Colonic mucosa (tissue), 4 donors: ENCODE measurements around the gene FAM187B. TPM values are rescaled to one million over a fixed set of nuclear protein-coding genes. Genes with fewer than 3 reads are reported as not detected.
"Not testable (repeated sequence)": the region's sequence is repeated elsewhere in the genome, so short reads cannot be mapped to it uniquely, and the experiment has no call there.

Source experiments
- DNase-seq: peaks from one replicate; pipeline ENCODE4 v3.0.0-alpha.2; 2020
- H3K27ac ChIP-seq: fragments of 200-600 bp; one replicate; pipeline ENCODE4 v1.8.0; 2021
- H3K27me3 ChIP-seq: fragments of 200-600 bp; one replicate; pipeline ENCODE4 v1.8.0; 2021
- H3K36me3 ChIP-seq: fragments of 200-600 bp; one replicate; pipeline ENCODE4 v1.8.0; 2021
- H3K4me1 ChIP-seq: fragments of 200-600 bp; one replicate; pipeline ENCODE4 v1.8.0; 2021; ENCODE audit warnings: mild to moderate bottlenecking
- H3K4me3 ChIP-seq: fragments of 200-600 bp; one replicate; pipeline ENCODE4 v1.8.0; 2021
- H3K9ac ChIP-seq, 2 donors: one replicate each; pipeline ENCODE4 v1.7.0; 2013; ENCODE audit warnings: control low read depth in 2 of 2, low read depth in 2 of 2, low read length in 2 of 2
- H3K9me3 ChIP-seq: fragments of 200-600 bp; one replicate; pipeline ENCODE4 v1.8.0; 2021
- intact Hi-C: fragments of 100-400 bp; cut with DNase I; formaldehyde crosslinking; loops from one replicate; pipeline ENCODE4 v1.14.1; 2022
- total RNA-seq, 2 donors: library from RNA; stranded (reverse); fragmentation: NEBNext Ultra II Directional in 1 of 2; extraction: Animal tissue kit (Norgen Biotek cat#: 25700) in 1 of 2; gene quantifications; one replicate each; pipeline ENCODE4 v1.2.1, GENCODE V29; 2021
- TF ChIP-seq, protein P1 (sequence below): fragments of 200-600 bp; IDR thresholded peaks from one replicate; pipeline ENCODE4 v1.8.0; 2022; ENCODE audit warnings: antibody characterized with exemption, mild to moderate bottlenecking
- donor health status: healthy.
- donor health status: DM: no; HTN: no; CAD: no.
- donor health status: DM: no; HTN: no; CAD: no.

Gene FAM187B
- total RNA-seq, 2 donors from 2014 or later = not detected

DNA sequence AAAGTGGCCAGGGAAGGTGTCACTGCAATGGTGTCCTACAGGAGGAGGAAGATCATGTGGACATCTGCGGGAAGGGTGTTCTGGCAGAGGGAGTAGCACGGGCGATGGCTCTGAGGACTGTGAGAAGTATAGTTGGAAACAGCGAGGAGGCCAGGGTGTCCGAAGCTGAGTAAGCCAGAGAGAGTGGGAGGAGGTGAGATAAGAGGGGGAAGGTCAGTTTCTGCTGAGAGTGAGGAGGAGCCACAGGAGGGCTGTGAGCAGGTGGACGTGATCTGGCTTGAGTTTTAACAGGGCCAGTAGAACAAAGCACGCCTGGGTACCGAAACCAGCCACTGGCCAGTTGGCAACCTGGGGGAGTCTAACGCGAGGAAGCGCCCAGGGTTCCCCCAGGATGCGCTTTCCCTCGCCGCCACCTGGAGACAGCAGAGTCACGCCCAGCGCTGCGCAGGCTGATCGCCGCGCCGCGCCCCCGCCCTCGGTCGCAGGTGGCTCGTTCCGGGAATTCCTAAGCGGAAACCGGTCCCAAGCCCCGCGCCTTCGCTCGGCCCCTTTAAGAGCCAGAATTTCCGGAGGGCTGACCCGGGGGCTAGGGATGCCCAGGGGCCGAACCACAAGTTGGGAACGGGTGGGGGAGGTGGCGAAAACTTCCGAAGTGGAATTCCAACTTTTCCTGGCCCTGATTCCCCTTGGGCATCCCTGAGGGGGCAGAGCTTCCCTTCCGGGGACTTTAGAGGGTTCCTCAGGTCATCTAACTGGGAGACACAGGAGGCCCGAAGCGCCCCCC, 19.2 kb upstream of the FAM187B start:
- intact Hi-C loops = no loop called here
- Histone ChIP-seq H3K27ac (peak overlapping the region; percentile 90), H3K4me3 (peak overlapping the region; percentile 72), H3K36me3 (no peaks in the 10 kb centered on the region), H3K9ac (peak overlapping the region; percentile 80 to 85), H3K4me1 (no peaks in the 10 kb centered on the region), H3K27me3 (peaks cover 5% of the 10 kb centered on the region), H3K9me3 (no peaks in the 10 kb centered on the region)
- TF ChIP-seq, protein P1, sequence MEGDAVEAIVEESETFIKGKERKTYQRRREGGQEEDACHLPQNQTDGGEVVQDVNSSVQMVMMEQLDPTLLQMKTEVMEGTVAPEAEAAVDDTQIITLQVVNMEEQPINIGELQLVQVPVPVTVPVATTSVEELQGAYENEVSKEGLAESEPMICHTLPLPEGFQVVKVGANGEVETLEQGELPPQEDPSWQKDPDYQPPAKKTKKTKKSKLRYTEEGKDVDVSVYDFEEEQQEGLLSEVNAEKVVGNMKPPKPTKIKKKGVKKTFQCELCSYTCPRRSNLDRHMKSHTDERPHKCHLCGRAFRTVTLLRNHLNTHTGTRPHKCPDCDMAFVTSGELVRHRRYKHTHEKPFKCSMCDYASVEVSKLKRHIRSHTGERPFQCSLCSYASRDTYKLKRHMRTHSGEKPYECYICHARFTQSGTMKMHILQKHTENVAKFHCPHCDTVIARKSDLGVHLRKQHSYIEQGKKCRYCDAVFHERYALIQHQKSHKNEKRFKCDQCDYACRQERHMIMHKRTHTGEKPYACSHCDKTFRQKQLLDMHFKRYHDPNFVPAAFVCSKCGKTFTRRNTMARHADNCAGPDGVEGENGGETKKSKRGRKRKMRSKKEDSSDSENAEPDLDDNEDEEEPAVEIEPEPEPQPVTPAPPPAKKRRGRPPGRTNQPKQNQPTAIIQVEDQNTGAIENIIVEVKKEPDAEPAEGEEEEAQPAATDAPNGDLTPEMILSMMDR = peak; percentile 41
- peak; percentile 94 for DNase-seq

- peaks cover 5% of the 10 kb centered on the region for H3K27me3 ChIP-seq
- TF ChIP-seq, protein P1 = no peak
- intact Hi-C loops = no loop called here
- no peak overlapping the region for H3K4me3 ChIP-seq
- no peak overlapping the region for H3K9ac ChIP-seq
- H3K9me3 ChIP-seq = no peaks in the 10 kb centered on the region
- no peak overlapping the region for H3K27ac ChIP-seq
- H3K4me1 ChIP-seq = no peaks in the 10 kb centered on the region
- peak; percentile 5 for DNase-seq
- no peaks in the 10 kb centered on the region for H3K36me3 ChIP-seq
Measured at GRCh38 chr19:35246466-35247092, 18.0 kb upstream of the FAM187B start.

- no peak for DNase-seq
- Histone ChIP-seq H3K9ac (no peak overlapping the region), H3K4me3 (no peak overlapping the region), H3K27me3 (no peaks in the 10 kb centered on the region), H3K9me3 (no peaks in the 10 kb centered on the region), H3K36me3 (no peaks in the 10 kb centered on the region), H3K4me1 (no peaks in the 10 kb centered on the region), H3K27ac (no peak overlapping the region)
- TF ChIP-seq, protein P1 = no peak
- intact Hi-C loops = no loop called here
Measured at GRCh38 chr19:35241417-35241816, 12.9 kb upstream of the FAM187B start.

GRCh38 chr19:35240327-35240726, 11.8 kb upstream of the FAM187B start:
- Histone ChIP-seq H3K27ac (peak overlapping the region; percentile 6), H3K27me3 (no peaks in the 10 kb centered on the region), H3K4me1 (no peaks in the 10 kb centered on the region), H3K36me3 (no peaks in the 10 kb centered on the region), H3K4me3 (no peak overlapping the region), H3K9me3 (no peaks in the 10 kb centered on the region), H3K9ac (no peak overlapping the region)
- intact Hi-C loops = no loop called here
- TF ChIP-seq, protein P1 = no peak
- DNase-seq = peak; percentile 15

DNA sequence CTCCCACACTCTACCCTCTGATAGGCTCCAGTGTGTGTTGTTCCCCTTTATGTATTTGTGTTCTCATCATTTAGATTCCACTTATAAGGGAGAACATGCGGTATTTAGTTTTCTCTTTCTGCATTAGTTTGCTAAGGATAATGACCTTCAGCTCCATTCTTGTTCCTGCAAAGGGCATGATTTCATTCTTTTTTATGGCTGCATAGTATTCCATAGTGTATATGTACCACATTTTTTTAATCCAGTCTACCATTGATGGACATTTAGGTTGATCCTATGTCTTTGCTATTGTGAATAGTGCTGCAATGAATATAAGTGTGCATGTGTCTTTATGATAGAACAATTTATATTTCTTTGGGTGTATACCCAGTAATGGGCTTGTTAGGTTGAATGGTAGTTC, 11.1 kb upstream of the FAM187B start:
- H3K27ac ChIP-seq = not testable (repeated sequence)

More for the DNA sequence above, 11.1 kb upstream of the FAM187B start:
- H3K4me1 ChIP-seq, intact Hi-C loops, DNase-seq, H3K27me3 ChIP-seq, H3K36me3 ChIP-seq, H3K9me3 ChIP-seq, H3K9ac ChIP-seq, H3K4me3 ChIP-seq: not testable (repeated sequence)
